ENCODE data around the gene HIVEP2. TPM values are rescaled to one million over a fixed set of nuclear protein-coding genes. Genes with fewer than 3 reads are reported as not detected.

Gene HIVEP2
- total and polyA plus RNA-seq, 4 experiments from 2014 or later = 5.0 to 92.7 (median 56.7) TPM

DNA sequence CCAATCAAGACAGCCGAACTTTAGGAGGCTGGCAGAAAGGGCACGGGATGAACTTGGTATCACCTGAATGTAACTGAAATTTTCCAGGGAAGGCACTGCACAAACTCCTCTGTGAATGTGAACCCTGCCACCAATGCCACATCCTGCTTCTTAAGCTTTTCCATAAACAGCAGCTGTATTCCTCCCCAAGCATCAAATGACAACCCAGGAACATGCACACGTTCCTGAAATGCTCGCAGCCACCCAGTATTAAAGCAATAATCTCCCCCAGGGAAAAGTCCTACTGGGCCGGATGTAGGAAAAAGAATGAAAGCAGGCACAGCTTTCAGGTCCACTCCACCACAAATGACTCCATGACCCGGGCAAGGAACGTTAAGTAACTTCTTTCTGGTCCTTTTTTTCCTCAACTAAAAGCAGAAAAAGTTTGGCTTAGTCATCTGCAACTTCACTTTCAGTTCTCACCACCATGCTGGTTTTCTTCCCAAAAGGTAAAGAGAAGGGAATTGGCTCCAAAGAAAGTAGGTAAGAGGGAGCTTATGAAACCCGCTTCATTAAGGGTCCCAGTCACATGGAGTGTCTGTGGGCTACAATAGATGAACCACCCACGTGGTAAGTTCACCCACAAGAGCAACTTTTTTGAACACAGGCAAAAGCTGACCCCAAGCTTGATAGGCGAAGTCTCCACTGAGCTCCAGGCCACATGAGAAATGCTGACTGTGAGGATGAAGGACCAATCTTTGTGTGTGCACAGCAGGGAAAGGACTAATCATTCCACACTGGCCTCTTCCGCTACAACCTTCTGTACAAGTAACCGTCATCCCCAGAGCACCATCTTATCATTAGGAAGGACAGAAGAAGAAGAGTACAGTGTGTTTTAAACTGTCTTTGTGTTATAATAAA, 90.1 kb downstream of the HIVEP2 start:
- intact Hi-C loops (cut with micrococcal nuclease) = loop anchor here (5.0 kb wide), 2 partner anchors 33 to 72 kb away; no protein-coding TSS in a partner anchor
- CTCF ChIA-PET (ENCODE audit: partially characterized antibody) = interaction anchor here (0.7 to 2.6 kb wide), 10 partner anchors 9 to 45 kb away, joined by 3 to 11 read pairs (median 4); no protein-coding TSS in a partner anchor
- no peaks in the 10 kb centered on the region for H3K36me3 ChIP-seq (ENCODE audit: insufficient read depth, low read length)
- peak overlapping the region; percentile 81 for H3K27ac ChIP-seq (ENCODE audit: low read depth, low read length)
- H3K9me3 Mint-ChIP-seq = no peaks in the 10 kb centered on the region
- peak overlapping the region; percentile 91 to 98 (median 95) for H3K27ac Mint-ChIP-seq
- POLR2A ChIA-PET (ENCODE audit: partially characterized antibody) = interaction anchor here (1.2 to 11.2 kb wide), 13 partner anchors 12 to 596 kb away, joined by 3 to 409 read pairs (median 20); partner anchors contain the start of genes ADAT2, HIVEP2 and PEX3
- H3K27me3 Mint-ChIP-seq = no peaks in the 10 kb centered on the region
- peak overlapping the region in 1 of 2 donors; percentile 22 for H3K4me3 ChIP-seq (ENCODE audit: low read length in 2 of 2)
- no peak for DNase-seq
- H3K27me3 ChIP-seq (ENCODE audit: insufficient read depth, low read length) = no peaks in the 10 kb centered on the region
- H3K4me1 ChIP-seq (ENCODE audit: insufficient read depth, low read length) = peaks cover 99% of the 10 kb centered on the region
- no peaks in the 10 kb centered on the region for H3K9me3 ChIP-seq (ENCODE audit: control insufficient read depth in 1 of 2, low read length in 2 of 2)
- H3K4me3 Mint-ChIP-seq = peak overlapping the region; percentile 81 to 94 (median 86)
- peaks cover 78 to 97% (median 91%) of the 10 kb centered on the region in 4 donors for H3K4me1 Mint-ChIP-seq
- peaks cover 0 to 9% of the 10 kb centered on the region in 2 donors for H3K36me3 Mint-ChIP-seq

DNA sequence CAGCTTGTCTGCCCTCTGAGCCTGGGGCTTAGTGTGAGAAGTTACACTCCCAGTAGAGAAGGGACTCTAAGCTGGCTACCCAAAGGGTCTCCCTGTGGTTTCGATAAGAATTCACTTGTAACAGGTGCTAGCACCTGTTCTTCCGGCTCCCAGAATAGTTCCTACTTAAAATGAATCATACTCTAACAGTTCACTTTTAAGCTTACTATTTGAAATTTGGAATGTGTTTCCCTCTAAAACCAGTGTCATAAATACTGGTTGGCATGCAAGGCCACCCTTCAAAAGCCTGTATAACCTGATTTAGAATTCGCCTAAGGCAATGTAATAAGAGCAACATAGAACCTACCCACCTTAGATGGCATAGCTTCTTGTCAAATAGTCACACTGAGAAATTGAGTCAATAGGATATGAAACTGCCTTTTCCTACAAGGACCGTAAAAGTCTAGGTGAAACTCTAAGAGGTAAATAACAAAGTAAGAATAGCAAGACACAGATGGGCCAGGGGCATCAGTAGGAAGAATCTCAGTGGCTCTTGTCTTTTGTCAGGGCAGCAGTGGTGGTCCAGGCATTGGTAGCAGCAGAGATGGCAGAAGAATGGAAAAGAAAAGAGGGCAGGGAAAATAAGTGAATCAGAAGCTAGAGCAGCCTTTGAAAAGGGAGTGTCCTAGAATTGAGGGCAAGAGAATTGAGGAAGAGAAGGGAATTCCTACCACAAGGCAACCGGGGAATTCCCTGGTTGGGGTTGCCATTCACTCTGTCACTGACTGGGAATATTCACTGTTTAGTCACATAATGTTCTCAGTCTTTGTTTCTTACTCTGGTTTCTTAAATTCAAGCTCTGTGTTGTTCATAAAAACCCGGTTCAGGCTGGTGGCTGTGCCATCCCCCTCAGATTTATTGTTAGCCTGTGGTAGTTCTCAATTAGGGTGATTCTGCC, 91.5 kb downstream of the HIVEP2 start:
- peak overlapping the region; percentile 81 for H3K27ac ChIP-seq (ENCODE audit: low read depth, low read length)
- POLR2A ChIA-PET (ENCODE audit: partially characterized antibody) = interaction anchor here (0.6 to 11.2 kb wide), 15 partner anchors 10 to 90 kb away, joined by 3 to 409 read pairs (median 13); partner anchors contain the start of gene HIVEP2
- H3K4me3 ChIP-seq (ENCODE audit: low read length in 2 of 2) = peak overlapping the region in 1 of 2 donors; percentile 22

DNA sequence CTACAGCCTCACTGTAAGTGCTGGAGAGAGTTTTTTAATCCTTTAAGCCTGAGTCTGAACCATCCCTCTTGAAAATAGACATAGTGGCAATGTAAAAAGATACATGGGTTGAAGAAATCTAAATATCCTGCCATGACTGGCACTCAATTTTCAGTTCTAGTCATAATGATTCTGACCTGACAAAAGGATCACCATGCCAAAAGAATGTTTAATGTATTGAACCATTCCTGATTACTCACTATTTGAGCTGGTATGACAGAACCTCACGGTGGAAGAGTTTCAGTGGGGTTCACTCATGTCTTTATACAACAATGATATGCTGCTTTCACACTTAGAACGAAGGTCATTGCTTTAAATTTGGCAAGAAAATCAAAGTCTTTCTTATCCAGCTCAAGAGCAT, 93.4 kb downstream of the HIVEP2 start:
- Histone ChIP-seq H3K9me3 (ENCODE audit: control insufficient read depth in 1 of 2, low read length in 2 of 2) (no peaks in the 10 kb centered on the region), H3K36me3 (ENCODE audit: insufficient read depth, low read length) (no peaks in the 10 kb centered on the region), H3K27me3 (ENCODE audit: insufficient read depth, low read length) (no peaks in the 10 kb centered on the region), H3K4me1 (ENCODE audit: insufficient read depth, low read length) (peaks cover 100% of the 10 kb centered on the region), H3K27ac (ENCODE audit: low read depth, low read length) (peak overlapping the region; percentile 46), H3K4me3 (ENCODE audit: low read length in 2 of 2) (no peak overlapping the region)
- Mint-ChIP-seq H3K36me3 (peaks cover 0 to 5% of the 10 kb centered on the region in 2 donors), H3K4me3 (peak overlapping the region in 7 of 8 donors; percentile 37 to 86 (median 78)), H3K9me3 (no peaks in the 10 kb centered on the region), H3K27me3 (no peaks in the 10 kb centered on the region), H3K4me1 (peaks cover 83 to 100% (median 93%) of the 10 kb centered on the region in 4 donors), H3K27ac (peak overlapping the region; percentile 88 to 96 (median 94))
- POLR2A ChIA-PET (ENCODE audit: partially characterized antibody) = interaction anchor here (0.9 to 11.2 kb wide), 5 partner anchors 9 to 92 kb away, joined by 3 to 409 read pairs (median 124); partner anchors contain the start of gene HIVEP2
- no peak for DNase-seq
- intact Hi-C loops (cut with micrococcal nuclease) = no loop called here
- CTCF ChIA-PET (ENCODE audit: partially characterized antibody) = interaction anchor here (1.0 to 2.0 kb wide), 3 partner anchors 9 to 34 kb away, joined by 3 to 4 read pairs (median 3); no protein-coding TSS in a partner anchor

More for the DNA sequence above, 91.5 kb downstream of the HIVEP2 start:
- H3K27me3 ChIP-seq (ENCODE audit: insufficient read depth, low read length) = no peaks in the 10 kb centered on the region
- H3K9me3 ChIP-seq (ENCODE audit: control insufficient read depth in 1 of 2, low read length in 2 of 2) = no peaks in the 10 kb centered on the region
- peaks cover 0 to 9% of the 10 kb centered on the region in 2 donors for H3K36me3 Mint-ChIP-seq
- CTCF ChIA-PET (ENCODE audit: partially characterized antibody) = interaction anchor here (0.6 to 2.5 kb wide), 13 partner anchors 8 to 118 kb away, joined by 3 to 8 read pairs (median 4); no protein-coding TSS in a partner anchor
- peak in 1 of 5 donors; percentile 30 for DNase-seq
- intact Hi-C loops (cut with micrococcal nuclease) = no loop called here
- H3K4me1 Mint-ChIP-seq = peaks cover 83 to 98% (median 93%) of the 10 kb centered on the region in 4 donors
- H3K36me3 ChIP-seq (ENCODE audit: insufficient read depth, low read length) = no peaks in the 10 kb centered on the region
- H3K9me3 Mint-ChIP-seq = no peaks in the 10 kb centered on the region
- H3K27ac Mint-ChIP-seq = peak overlapping the region; percentile 91 to 98 (median 95)
- H3K27me3 Mint-ChIP-seq = no peaks in the 10 kb centered on the region
- H3K4me1 ChIP-seq (ENCODE audit: insufficient read depth, low read length) = peaks cover 99% of the 10 kb centered on the region
- H3K4me3 Mint-ChIP-seq = peak overlapping the region; percentile 52 to 94 (median 86)

DNA sequence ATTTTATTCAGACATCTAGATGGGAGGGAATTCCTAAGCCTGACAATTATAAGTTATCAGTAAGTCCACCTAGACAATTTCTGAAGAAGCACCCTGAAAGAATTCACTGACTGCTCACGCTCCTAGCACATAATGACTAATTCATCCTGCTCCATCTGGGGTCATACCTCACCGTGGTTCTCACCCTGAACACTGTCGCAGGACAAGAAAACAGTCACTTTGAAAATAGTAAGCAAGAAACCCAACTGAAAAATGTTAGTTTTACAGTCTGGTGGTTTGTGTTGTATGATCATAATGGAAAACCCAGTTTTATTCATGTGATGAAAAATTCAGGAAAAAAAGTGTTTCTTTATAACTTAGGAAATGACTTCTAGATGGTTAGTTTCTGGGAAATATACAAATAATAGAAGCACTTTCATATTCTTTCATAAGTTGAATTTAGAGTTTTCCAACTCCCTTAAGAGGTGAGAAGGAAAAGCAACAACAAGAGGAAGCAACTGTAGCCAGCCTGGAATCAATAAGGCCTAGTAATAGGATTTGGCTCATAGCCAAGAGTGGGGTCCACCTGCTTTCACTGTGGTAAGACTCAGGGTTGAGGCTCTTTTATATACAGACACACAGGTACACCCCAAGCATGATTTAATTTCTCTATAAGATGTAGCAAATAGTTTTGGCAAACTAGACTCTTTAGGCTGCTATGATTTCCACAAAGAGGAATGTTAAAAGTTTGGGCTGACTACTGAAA, 94.1 kb downstream of the HIVEP2 start:
- Histone ChIP-seq H3K27ac (ENCODE audit: low read depth, low read length) (peak overlapping the region; percentile 46), H3K27me3 (ENCODE audit: insufficient read depth, low read length) (no peaks in the 10 kb centered on the region), H3K36me3 (ENCODE audit: insufficient read depth, low read length) (no peaks in the 10 kb centered on the region), H3K4me3 (ENCODE audit: low read length in 2 of 2) (no peak overlapping the region), H3K9me3 (ENCODE audit: control insufficient read depth in 1 of 2, low read length in 2 of 2) (no peaks in the 10 kb centered on the region), H3K4me1 (ENCODE audit: insufficient read depth, low read length) (peaks cover 100% of the 10 kb centered on the region)
- ChIA-PET POLR2A (ENCODE audit: partially characterized antibody) (interaction anchor here (0.7 to 11.2 kb wide), 8 partner anchors 8 to 95 kb away, joined by 3 to 409 read pairs (median 17); partner anchors contain the start of gene HIVEP2), CTCF (ENCODE audit: partially characterized antibody) (interaction anchor here (1.0 to 2.0 kb wide), 4 partner anchors 8 to 35 kb away, joined by 3 to 7 read pairs (median 4); no protein-coding TSS in a partner anchor)
- Mint-ChIP-seq H3K36me3 (peaks cover 0 to 6% of the 10 kb centered on the region in 2 donors), H3K4me1 (peaks cover 83 to 100% (median 92%) of the 10 kb centered on the region in 4 donors), H3K4me3 (peak overlapping the region; percentile 62 to 86 (median 78)), H3K9me3 (no peaks in the 10 kb centered on the region), H3K27me3 (no peaks in the 10 kb centered on the region), H3K27ac (peak overlapping the region; percentile 88 to 96 (median 94))
- intact Hi-C loops (cut with micrococcal nuclease) = no loop called here
- peak in 1 of 5 donors; percentile 76 for DNase-seq

DNA sequence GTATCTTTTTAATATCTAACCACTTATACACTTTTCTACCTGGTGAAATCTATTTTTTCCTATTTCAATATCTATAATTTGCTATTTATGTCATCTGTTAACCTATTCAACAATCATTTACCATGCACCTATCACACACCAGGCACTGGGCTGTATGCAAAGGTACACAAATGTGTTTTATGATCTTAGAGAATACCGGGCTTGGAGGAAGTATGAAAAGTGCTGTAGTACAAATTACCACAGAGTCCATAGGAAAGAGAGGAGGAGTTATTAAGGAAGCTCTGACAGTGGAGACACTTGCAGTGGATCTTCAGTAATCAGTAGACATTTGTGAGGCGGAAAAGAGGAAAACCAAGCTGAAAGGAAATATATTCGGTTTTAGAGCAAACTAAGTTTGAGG, 96.0 kb downstream of the HIVEP2 start:
- Mint-ChIP-seq H3K9me3 (no peaks in the 10 kb centered on the region), H3K36me3 (peaks cover 0 to 13% of the 10 kb centered on the region in 2 donors), H3K4me3 (peak overlapping the region; percentile 45 to 86 (median 78)), H3K27me3 (no peaks in the 10 kb centered on the region), H3K27ac (peak overlapping the region; percentile 87 to 96 (median 91)), H3K4me1 (peaks cover 73 to 100% (median 91%) of the 10 kb centered on the region in 4 donors)
- no peak overlapping the region for H3K4me3 ChIP-seq (ENCODE audit: low read length in 2 of 2)
- H3K36me3 ChIP-seq (ENCODE audit: insufficient read depth, low read length) = no peaks in the 10 kb centered on the region
- no peaks in the 10 kb centered on the region for H3K9me3 ChIP-seq (ENCODE audit: control insufficient read depth in 1 of 2, low read length in 2 of 2)
- H3K4me1 ChIP-seq (ENCODE audit: insufficient read depth, low read length) = peaks cover 100% of the 10 kb centered on the region
- no peak for DNase-seq
- H3K27me3 ChIP-seq (ENCODE audit: insufficient read depth, low read length) = no peaks in the 10 kb centered on the region
- CTCF ChIA-PET (ENCODE audit: partially characterized antibody) = interaction anchor here (0.8 to 2.0 kb wide), 7 partner anchors 8 to 87 kb away, joined by 3 to 7 read pairs (median 3); no protein-coding TSS in a partner anchor
- intact Hi-C loops (cut with micrococcal nuclease) = loop anchor here (5.0 kb wide), 1 partner anchor 102 kb away; no protein-coding TSS in a partner anchor
- H3K27ac ChIP-seq (ENCODE audit: low read depth, low read length) = peak overlapping the region; percentile 20
- POLR2A ChIA-PET (ENCODE audit: partially characterized antibody) = interaction anchor here (0.9 to 15.4 kb wide), 13 partner anchors 6 to 97 kb away, joined by 3 to 409 read pairs (median 5); partner anchors contain the start of gene HIVEP2
